Measurements from ENCODE around the gene IRF2.

The IRF2 gene

GRCh38 chr4:184428787-184429186 is 45.6 kb downstream of the IRF2 start:
- no peak for DNase-seq

- DNase-seq = no peak
Observed at GRCh38 chr4:184427687-184428086, 46.7 kb downstream of the IRF2 start.

GRCh38 chr4:184427093-184427492 is 47.3 kb downstream of the IRF2 start:
- no peak for DNase-seq

- DNase-seq = peak in 1 of 2 experiments; percentile 1
Observed at GRCh38 chr4:184424993-184425758, 49.2 kb downstream of the IRF2 start.

- DNase-seq = no peak
Observed at GRCh38 chr4:184424279-184424678, 50.1 kb downstream of the IRF2 start.

- no peak for DNase-seq
Observed at GRCh38 chr4:184423003-184423686, 51.2 kb downstream of the IRF2 start.

- no peak for DNase-seq
Observed at GRCh38 chr4:184422378-184422777, 52.0 kb downstream of the IRF2 start.

GRCh38 chr4:184421533-184422155 is 52.7 kb downstream of the IRF2 start:
- no peak for DNase-seq

GRCh38 chr4:184420881-184421416 is 53.4 kb downstream of the IRF2 start:
- DNase-seq = no peak

- no peak for DNase-seq
Observed at GRCh38 chr4:184420402-184420801, 53.9 kb downstream of the IRF2 start.

GRCh38 chr4:184419976-184420375 is 54.4 kb downstream of the IRF2 start:
- DNase-seq = no peak

GRCh38 chr4:184417802-184418511 is 56.4 kb downstream of the IRF2 start:
- DNase-seq = peak in 1 of 2 experiments; percentile 55

GRCh38 chr4:184416913-184417734 is 57.2 kb downstream of the IRF2 start:
- DNase-seq = no peak

- DNase-seq = no peak
Observed at GRCh38 chr4:184415071-184415470, 59.3 kb downstream of the IRF2 start.

- DNase-seq = no peak
Observed at GRCh38 chr4:184413261-184414046, 60.9 kb downstream of the IRF2 start.

- no peak for DNase-seq
Observed at GRCh38 chr4:184410748-184411147, 63.6 kb downstream of the IRF2 start.

- no peak for DNase-seq
Observed at GRCh38 chr4:184409911-184410692, 64.2 kb downstream of the IRF2 start.

GRCh38 chr4:184409502-184409901 is 64.8 kb downstream of the IRF2 start:
- no peak for DNase-seq

- no peak for DNase-seq
Observed at GRCh38 chr4:184408684-184409081, 65.7 kb downstream of the IRF2 start.

- DNase-seq = no peak
Observed at GRCh38 chr4:184408021-184408683, 66.2 kb downstream of the IRF2 start.

Data from cerebellar nuclear complex (tissue), 1 donor.